ENCODE data around the gene DUSP14.
"Not testable (repeated sequence)": the region's sequence is repeated elsewhere in the genome, so short reads cannot be mapped to it uniquely, and the experiment has no call there.

The DUSP14 gene

DNA sequence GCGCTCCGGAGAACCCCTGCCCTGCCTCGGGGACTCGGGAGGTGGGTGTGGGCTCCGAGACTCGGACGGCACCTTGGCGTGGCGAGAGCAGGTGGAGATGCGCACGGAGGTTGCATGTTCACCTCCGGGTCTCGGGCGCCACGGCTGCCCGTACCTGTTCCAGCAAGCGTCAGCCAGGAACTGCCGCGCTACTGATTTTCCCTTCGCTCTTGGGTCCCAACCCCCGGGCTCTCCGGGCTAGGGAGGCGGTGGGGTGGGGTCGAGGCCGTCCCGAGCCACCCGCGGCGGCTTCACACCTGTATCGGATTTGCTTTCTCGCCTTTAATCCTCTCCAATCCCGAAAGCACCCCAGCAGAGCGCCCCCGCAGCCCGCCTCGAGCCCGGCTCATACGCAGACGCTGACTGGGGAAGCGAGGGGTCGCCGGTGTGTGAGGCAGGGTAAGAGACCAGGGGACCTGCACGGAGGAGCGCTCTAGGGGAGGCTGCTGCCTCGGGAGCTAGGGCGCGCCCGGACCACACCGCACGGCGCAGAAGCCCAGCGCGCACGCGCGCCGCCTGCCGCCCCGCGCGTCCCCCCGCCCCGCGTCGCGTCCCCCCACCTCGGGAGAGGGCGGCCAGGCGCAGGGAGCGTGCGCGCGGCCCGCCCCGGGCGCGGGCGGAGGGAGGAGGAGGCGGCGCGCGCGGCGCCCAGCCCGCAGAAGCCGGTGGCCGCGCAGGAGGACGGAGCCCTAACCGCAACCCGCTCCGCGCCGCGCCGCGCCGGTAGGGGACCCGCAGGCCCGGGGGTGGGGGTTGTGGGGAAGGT lies at the start of gene DUSP14:
TSS of gene DUSP14 (plus strand) at position 695 of the 805 bp plus-strand sequence. CDS start 22,382 bp downstream, outside the sequence.
- peak; percentile 95 for DNase-seq (ENCODE audit: low spot score)

- no peak for DNase-seq (ENCODE audit: low spot score)
These were observed 49.3 kb upstream of the DUSP14 start for GRCh38 chr17:37440424-37440823.

- DNase-seq (ENCODE audit: low spot score) = not testable (repeated sequence)
These were observed 48.2 kb upstream of the DUSP14 start for GRCh38 chr17:37441369-37442014.

DNA sequence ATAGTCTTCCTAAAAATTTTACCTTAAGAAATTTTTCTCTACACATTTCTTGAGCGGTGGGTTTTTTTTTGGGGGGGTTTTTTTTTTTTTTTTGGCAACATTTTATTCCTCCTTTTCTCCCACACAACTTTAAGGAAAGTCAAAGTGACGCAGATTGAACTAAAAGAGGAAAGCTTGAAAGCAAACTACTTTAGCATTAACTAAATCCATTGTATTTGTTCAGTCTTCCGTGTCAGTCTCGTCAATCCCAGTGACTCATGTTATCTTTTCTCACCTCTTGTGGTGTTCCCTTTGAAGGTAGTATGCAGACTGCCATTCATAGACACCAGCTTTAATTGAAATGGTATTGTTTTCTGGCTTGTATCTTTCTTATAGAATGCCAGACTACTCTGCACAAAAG lies 43.7 kb upstream of the DUSP14 start:
- DNase-seq (ENCODE audit: low spot score) = peak; percentile 20

DNA sequence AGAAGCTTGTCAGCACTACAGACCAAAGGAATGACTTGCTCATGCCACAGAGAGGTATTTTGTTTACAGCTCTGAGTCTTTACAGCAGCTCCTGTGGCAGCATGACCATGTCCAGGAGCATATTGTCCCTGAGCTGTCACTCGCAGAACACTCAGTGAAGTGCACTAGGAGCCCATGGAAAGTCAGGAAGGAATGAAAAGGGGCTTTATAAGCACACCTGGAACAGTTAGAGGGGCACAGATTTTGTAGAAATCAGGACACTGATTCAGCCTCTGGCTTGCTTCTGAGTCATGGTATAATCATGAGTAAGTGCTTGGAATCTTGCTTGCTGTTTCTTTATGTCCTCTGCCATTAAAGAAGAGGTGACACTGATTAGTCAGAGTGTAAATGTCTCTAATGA lies 42.0 kb upstream of the DUSP14 start:
- no peak for DNase-seq (ENCODE audit: low spot score)

- DNase-seq (ENCODE audit: low spot score) = no peak
These were observed 39.6 kb upstream of the DUSP14 start for GRCh38 chr17:37450112-37450511.

- DNase-seq (ENCODE audit: low spot score) = not testable (repeated sequence)
These were observed 31.9 kb upstream of the DUSP14 start for GRCh38 chr17:37457801-37458200.

- DNase-seq (ENCODE audit: low spot score) = no peak
These were observed 30.9 kb upstream of the DUSP14 start for GRCh38 chr17:37458805-37459204.

- DNase-seq (ENCODE audit: low spot score) = no peak
These were observed 28.0 kb upstream of the DUSP14 start for GRCh38 chr17:37461668-37462067.

DNA sequence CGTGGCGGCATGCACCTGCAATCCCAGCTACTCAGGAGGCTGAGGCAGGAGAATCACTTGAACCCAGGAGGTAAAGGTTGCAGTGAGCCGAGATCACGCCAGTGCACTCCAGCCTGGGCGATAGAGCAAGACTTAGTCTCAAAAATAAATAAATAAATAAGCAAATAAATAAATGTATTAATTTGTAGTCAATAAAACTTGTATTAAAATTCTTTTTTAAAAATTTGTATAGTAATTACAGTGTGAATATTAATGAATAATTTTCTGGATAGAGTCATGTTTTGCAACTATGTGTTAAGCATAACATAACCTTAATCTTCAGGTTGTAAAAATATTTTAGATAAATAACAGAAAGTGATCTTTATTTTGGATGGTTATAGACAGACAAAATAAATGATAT lies 27.2 kb upstream of the DUSP14 start:
- DNase-seq (ENCODE audit: low spot score) = no peak

DNA sequence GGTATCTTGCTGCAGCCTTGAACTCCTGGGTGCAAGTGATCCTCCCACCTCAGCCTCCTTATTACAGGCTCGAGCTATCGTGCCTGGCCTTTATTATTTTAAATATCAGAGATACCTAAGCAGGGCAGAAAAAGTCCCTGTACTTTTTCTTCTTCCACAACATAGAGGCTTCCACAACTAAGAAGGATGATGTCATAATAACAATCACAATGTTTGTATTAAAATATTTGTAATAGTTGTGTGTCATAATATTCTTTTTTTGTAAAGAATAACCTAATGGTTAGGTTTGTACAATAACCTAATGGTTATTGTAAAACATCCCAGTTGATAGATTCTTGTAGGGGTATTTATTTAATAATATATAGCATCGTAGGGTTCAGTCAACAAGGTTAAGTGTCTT lies 26.7 kb upstream of the DUSP14 start:
- DNase-seq (ENCODE audit: low spot score) = no peak

- DNase-seq (ENCODE audit: low spot score) = no peak
These were observed 24.5 kb upstream of the DUSP14 start for GRCh38 chr17:37465069-37465616.

GRCh38 chr17:37466471-37466870 lies 23.2 kb upstream of the DUSP14 start:
- DNase-seq (ENCODE audit: low spot score) = no peak

DNA sequence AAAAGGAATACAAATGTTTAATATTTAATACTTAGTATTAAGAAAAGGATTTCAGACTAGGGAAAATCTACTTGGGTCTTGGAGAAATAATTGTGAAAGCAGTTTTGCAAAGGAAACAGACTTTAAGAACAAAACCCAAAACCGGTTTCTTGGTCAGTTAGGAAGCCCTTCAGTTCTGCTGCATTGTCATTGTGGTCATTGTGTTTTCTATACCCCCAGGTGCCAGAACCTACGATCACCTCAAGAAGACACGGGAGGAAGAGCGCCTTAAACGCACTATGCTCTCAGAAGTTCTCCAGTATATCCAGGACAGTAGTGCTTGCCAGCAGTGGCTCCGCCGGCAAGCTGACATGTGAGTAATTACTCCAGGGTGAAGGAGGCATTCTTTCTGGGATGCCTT lies 19.5 kb upstream of the DUSP14 start:
- no peak for DNase-seq (ENCODE audit: low spot score)

- DNase-seq (ENCODE audit: low spot score) = no peak
These were observed 13.8 kb upstream of the DUSP14 start for GRCh38 chr17:37475731-37476420.

DNA sequence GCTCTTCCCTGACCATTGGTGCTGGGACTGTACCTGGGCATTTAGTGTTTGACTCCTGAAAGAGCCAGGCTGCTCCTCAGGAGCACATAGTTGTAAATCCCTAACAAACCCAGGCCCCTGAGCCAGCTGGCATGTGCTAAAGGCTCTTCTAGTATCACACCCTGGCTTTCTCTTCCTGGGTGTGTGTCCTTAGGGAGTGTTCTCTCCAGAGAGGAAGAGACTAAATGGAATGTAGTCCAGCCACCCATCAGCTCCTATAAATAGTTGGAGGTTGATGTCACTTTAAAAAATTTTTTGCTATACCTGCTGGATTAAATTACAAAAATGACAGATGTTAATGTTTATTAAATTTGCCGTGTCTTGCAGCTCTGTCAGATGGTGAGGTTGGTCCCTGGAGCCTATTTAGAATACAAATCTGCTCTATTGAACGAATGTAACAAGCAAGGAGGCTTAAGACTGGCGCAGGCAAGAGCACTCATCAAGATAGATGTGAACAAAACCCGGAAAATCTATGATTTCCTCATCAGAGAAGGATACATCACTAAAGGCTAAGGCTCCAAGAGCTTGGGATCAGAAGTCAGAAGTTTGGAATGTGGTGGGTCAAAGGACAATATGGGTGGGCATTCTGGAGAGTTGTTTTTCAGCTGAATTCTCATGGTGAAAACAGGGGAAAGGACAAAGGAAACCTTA lies 13.1 kb upstream of the DUSP14 start:
- DNase-seq (ENCODE audit: low spot score) = no peak

GRCh38 chr17:37478187-37478586 lies 11.5 kb upstream of the DUSP14 start:
- no peak for DNase-seq (ENCODE audit: low spot score)

DNA sequence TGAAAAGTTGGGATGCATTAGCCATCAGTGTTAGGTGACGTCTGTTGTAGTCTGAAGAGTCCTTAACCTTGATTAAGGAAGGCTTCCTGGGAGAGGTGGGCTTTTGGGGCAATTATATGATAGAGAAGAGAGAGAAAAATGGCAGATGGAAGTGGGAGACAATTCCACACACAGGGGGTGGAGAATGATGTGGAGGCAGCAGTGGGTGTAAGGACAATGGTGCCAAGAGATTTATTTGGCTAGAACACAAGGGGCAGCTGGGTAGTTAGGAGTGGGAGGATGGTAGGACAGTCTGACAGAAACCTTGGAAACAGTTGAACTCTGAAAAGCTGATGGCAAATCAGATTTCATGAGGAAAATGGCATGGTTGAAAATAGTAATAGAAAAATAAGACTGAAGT lies 10.7 kb upstream of the DUSP14 start:
- no peak for DNase-seq (ENCODE audit: low spot score)

- DNase-seq (ENCODE audit: low spot score) = no peak
These were observed 9.3 kb upstream of the DUSP14 start for GRCh38 chr17:37480427-37480826.

DNA sequence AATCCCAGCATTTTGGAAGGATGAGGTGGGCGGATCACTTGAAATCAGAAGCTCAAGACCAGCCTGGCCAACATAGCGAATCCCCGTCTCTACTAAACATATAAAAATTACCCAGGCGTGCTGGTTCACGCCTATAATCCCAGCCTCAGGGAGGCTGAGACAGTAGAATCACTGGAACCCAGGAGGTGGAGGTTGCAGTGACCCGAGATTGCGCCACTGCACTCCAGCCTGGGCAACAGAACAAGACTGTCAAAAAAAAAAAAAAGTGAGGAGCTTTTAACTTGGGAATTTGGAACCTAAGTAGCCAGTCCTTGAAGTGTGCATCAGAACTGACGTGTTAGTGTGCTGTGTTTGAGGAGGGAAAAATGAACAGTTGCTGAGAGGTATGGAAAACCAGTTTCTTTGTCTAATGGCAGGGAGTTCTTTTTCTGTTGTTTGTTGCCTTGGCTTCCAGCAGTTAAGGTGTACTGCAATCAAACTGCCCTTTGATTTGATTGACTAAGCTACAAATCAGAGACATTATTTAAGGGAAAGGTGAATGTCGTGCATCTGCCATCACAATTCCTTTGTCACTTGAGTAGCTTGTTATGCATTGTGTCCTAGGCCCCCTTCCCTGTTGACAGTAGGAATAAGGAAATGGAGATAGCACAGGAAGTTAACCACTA lies 8.6 kb upstream of the DUSP14 start:
- DNase-seq (ENCODE audit: low spot score) = no peak

GRCh38 chr17:37483311-37484039 lies 6.2 kb upstream of the DUSP14 start:
- peak; percentile 26 for DNase-seq (ENCODE audit: low spot score)
